ENCODE measurements around the gene CAND2.

CAND2 gene

DNA sequence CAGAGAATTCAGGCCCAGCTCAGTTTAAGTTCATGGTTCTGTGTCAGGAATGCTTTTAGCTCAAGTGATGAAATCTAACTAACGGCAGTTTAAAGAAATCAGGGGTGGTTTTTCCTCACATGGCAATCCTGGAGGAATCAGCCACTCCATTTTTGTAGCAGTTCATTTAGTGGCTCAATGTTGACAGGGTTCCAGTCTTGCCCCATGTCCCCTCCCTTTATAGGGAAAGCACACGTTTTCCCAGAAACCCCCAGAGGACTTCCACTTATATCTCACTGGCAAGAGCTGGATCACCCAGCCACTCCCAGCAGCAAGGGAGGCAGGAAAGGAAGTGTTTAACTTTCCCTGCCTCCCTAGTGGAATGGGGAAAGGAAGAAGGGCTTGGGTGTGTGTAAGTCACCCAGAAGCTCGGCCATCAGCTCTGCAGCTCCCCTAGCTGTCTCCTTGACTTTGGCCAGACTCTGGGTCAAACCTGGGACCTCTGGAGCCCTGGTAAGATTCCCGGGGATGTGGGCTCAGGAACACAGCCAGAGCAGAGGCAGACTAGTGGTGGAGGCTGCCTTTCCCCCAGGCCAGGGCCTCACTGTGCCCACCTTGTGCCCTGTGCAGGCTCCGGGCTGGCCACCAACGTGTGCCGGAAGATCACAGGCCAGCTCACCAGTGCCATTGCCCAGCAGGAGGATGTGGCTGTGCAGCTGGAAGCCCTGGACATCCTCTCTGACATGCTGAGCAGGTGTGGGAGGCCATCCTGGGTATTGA, 11.3 kb downstream of the CAND2 start:
- no peak for DNase-seq (ENCODE audit: low spot score)

- no peak for DNase-seq (ENCODE audit: low spot score)
Measured at GRCh38 chr3:12808587-12808986, 12.1 kb downstream of the CAND2 start.

GRCh38 chr3:12809001-12809400, 12.5 kb downstream of the CAND2 start:
- no peak for DNase-seq (ENCODE audit: low spot score)

DNA sequence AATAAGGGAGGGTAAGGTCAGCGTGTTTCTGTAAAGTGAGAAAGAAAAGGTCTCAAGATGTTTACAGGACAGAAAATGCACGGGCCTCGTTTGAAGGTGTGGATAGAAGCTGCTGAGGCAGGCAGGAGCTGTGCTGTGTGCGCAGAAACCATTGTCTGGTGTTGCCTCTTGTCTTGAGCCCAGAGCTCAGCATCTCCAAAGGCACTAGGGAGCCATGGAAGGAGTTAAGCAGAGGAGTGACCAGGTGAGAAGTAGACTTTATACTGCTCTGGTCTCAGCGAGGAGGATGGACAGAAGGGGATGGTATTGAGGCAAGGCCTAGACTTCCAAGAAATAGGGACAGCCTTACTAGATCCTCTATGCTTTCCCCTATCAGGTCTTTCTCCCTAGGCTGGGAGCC, 13.0 kb downstream of the CAND2 start:
- DNase-seq (ENCODE audit: low spot score) = no peak

DNA sequence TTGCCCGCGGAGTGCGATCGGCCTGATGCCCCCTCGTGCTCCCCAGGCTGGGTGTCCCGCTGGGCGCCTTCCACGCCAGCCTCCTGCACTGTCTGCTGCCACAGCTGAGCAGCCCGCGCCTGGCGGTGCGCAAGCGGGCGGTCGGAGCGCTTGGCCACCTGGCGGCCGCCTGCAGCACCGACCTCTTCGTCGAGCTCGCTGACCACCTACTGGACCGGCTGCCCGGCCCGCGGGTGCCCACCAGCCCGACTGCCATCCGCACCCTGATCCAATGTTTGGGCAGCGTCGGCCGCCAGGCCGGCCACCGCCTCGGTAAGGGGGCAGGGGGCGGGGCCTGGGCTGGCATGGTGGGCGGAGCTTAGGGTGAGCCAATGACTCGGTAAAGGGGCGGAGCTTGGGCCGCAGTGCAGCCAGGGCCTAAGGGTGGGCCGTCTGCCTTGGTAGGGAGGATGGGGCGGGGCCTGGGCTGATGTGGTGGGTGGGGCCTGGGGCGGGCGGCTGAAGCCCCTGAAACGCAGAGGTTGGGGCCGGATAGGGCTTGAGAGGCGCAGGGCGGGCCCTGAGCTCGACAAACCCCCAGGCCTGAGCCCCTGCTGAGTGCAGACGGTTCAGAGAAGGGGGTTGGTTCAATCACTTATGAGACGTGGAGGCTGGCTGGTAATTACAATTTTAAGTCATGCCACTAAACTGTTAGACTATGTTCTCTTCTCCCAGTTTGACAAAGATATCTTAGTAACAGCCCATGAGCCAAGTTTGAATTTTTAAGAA, 13.7 kb downstream of the CAND2 start:
- peak; percentile 93 for DNase-seq (ENCODE audit: low spot score)

- no peak for DNase-seq (ENCODE audit: low spot score)
Measured at GRCh38 chr3:12810961-12811360, 14.5 kb downstream of the CAND2 start.

DNA sequence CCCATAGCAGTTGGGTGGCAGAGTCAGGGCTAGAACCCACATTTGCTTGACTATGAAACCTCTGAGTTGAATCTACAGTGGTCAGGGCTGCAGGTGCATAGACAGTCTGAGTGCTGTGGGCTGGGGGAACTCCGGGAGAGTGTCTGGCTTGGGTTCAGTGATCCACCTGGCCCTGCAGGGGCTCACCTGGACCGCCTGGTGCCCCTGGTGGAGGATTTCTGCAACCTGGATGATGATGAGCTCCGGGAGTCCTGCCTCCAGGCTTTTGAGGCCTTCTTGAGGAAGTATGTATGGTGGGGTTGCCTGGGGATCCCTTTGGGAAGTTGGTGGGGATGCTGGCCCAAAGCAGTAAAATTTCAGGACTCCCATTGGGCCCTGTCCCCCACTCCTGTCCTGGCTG, 16.3 kb downstream of the CAND2 start:
- no peak for DNase-seq (ENCODE audit: low spot score)

- DNase-seq (ENCODE audit: low spot score) = no peak
Measured at GRCh38 chr3:12813967-12814366, 17.5 kb downstream of the CAND2 start.

DNA sequence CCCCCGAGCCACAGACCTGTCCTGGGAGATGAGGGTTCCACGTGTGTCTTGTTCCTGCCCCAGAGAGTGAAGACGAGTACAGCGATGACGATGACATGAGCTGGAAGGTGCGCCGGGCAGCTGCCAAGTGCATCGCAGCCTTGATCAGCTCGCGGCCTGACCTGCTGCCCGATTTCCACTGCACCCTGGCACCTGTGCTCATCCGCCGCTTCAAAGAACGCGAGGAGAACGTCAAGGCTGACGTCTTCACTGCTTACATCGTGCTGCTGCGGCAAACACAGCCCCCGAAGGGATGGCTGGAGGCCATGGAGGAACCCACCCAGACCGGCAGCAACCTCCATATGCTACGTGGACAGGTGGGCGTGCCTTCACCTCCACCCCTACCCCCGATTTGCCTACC, 18.6 kb downstream of the CAND2 start:
- DNase-seq (ENCODE audit: low spot score) = no peak

- no peak for DNase-seq (ENCODE audit: low spot score)
Measured at GRCh38 chr3:12815719-12816118, 19.2 kb downstream of the CAND2 start.

- no peak for DNase-seq (ENCODE audit: low spot score)
Measured at GRCh38 chr3:12816521-12817342, 20.3 kb downstream of the CAND2 start.

- DNase-seq (ENCODE audit: low spot score) = no peak
Measured at GRCh38 chr3:12817343-12817710, 20.8 kb downstream of the CAND2 start.

DNA sequence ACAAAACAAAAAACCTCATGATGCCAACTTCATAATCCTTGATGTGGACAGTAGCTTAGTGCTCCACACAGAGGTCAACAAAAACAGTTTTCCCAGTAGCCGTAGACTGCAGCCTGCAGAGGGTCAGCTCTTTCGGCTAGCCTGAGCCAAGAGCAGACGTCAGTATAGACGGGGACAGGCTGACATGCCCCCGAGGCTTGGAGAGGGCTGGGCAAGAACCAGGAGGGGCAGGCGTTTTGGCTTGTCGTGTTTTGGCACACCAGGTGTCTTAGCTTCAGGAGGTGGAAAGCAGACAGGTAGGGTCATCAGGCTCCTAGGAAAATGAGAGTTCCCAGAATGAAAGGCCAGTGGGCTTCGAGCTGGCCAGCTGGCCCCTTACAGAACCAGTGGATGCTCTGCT, 21.8 kb downstream of the CAND2 start:
- no peak for DNase-seq (ENCODE audit: low spot score)

DNA sequence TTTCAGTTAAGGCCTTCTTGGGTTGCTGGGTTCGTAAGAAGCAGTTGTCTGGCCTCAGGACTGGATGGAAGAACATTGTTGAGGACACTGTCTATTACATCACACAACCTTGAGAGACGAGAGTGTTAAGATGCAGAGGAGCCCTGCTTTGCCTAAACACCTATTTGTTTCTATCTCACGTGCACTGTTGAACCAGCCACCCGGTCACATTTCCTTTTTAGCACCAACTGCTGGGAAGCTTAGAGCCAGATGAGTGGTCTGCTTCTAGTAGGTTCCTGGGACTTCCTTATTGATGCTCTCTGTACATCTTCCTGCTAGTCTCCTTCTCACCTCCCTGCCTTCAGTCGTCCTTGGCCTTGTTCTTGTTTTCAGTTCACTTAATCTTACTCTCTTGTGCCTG, 22.3 kb downstream of the CAND2 start:
- DNase-seq (ENCODE audit: low spot score) = no peak

DNA sequence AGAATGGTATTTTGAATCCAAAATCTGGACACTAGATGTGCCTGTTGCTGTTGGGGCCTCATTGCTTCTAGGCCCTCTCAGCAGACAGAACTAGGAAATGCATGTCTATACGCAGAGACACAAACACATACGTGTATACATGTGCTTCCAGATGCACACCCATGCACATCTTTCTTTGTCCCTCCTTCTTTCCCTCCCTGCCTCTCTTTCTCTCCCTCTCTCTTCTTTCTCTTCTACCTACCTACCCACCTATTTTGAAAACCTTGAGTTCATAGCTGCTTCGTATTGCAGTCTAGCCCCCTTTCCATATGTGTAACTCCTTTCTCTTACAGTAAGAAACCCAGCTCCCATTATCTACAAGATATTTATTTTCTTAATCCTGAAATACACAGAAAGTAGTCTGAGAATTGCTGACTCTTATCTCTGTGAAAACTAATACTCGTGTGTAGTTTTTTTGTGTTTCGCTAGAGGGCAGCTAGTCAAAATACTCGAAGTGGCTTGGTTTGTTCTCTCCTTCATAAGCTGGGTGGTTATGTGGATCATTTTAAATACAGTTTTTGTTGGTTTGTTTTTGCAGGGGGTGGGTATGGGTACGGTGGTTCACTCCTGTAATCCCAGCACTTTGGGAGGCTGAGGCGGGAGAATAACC, 26.4 kb downstream of the CAND2 start:
- no peak for DNase-seq (ENCODE audit: low spot score)

DNA sequence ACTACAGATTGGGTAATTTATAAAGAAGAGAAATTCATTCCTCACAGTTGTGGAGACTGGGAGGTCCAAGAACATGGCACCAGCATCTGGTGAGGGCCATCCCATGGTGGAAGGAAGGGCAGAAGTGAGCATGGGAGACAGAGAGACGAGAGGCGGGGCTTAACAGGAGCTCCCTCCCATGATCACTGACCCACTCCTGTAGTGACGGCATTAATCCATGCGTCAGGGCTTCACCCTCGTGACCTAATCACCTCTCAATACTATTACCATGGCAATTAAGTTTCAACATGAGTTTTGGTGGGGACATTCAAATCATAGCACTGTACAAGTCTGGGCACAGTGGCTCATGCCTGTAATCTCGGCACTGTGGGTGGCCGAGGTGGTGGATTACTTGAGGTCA, 27.8 kb downstream of the CAND2 start:
- DNase-seq (ENCODE audit: low spot score) = no peak

DNA sequence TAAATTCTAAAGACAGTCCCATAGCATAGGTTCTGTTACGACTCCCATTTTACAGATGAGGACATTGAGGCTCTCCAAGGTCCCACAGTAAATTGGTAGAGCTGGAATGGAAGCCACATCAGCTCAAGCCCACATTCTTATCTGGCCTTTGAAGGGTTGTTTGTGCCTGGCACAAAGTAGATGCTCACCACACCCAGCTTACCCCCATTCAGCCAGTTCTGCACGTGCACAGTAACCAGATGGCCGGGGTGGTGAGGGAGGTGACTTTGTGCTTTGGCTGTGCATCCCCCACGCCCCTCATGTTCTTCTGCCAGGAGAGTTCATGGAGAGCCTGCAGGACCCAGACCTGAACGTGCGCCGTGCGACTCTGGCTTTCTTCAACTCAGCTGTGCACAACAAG, 28.7 kb downstream of the CAND2 start:
- no peak for DNase-seq (ENCODE audit: low spot score)

- DNase-seq (ENCODE audit: low spot score) = no peak
Measured at GRCh38 chr3:12828751-12829150, 32.3 kb downstream of the CAND2 start.

- DNase-seq (ENCODE audit: low spot score) = no peak
Measured at GRCh38 chr3:12829404-12829803, 32.9 kb downstream of the CAND2 start.

GRCh38 chr3:12829886-12830784, 33.7 kb downstream of the CAND2 start:
- no peak for DNase-seq (ENCODE audit: low spot score)

DNA sequence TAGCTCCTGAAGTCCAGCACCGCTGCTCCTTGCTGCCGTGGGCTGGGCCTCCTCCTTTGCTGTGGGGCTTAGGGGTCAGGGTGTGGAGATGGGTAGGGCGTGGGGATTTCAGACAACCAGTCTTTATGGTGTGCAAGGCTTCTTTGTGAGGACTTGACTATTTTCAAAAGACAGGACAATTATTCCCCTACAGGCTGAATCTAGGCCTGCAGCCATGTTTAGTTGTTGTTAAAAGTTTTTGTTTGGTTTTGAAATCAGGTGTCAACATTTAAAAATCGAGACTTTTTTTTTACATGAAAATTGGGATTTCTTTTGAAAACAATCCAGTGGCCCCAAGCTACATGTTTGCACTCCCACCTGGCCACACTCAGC, 34.3 kb downstream of the CAND2 start:
- no peak for DNase-seq (ENCODE audit: low spot score)

Data from CD4-positive, alpha-beta T cell treated with Interleukin-6 at 100 ng/mL for 8 hours (primary cell).